ENCODE measurements around the gene EMSY. TPM values are rescaled to one million over a fixed set of nuclear protein-coding genes. Genes with fewer than 3 reads are reported as not detected.

The EMSY gene
- total and polyA plus RNA-seq, 2 of the 8 experiments (the other 6 are each of a cell fraction or from before 2014, with no cell fraction given), result 29.6 to 34.6 TPM

DNA sequence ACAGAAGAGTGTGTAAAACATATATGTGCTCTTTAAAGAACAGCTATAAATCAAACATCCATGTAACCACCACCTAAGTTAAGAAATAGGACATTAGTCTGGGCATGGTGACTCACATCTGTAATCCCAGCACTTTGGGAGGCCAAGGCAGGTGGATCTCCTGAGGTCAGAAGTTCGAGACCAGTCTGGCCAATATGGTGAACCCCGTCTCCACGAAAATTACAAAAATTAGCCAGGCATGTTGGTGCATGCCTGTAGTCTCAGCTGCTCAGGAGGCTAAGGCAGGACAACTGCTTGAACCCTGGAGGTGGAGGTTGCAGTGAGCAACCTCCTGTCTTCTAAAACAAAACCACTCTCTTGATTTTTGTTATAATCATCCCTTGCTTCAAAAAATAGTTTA, 122.4 kb downstream of the EMSY start (continued):
- no peak for TF ChIP-seq BACH1 (IDR thresholded peaks at IDR 0.05; ENCODE audit: low read length)
- no peak for TF ChIP-seq EZH2 (IDR thresholded peaks at IDR 0.05; ENCODE audit: low read depth, low read length, severe bottlenecking)
- no peak for TF ChIP-seq BCL11A (IDR thresholded peaks at IDR 0.05; ENCODE audit: low read depth in 2 of 2, low read length in 2 of 2)
